WERI-Rb-1 (cell line): ENCODE measurements around the gene ACOXL.

Source experiments
- DNase-seq: peaks from one replicate; pipeline ENCODE4 v3.0.0-alpha.2; 2020
- H3K27ac ChIP-seq: fragments of 250-450 bp; sonication (Bioruptor Pico); 2 replicates; pipeline ENCODE4 v1.5.1; 2020; ENCODE audit warnings: mild to moderate bottlenecking, moderate library complexity
- H3K27me3 ChIP-seq: fragments of 250-450 bp; sonication (Bioruptor Pico); 2 replicates; pipeline ENCODE4 v1.5.1; 2021; ENCODE audit warnings: mild to moderate bottlenecking, low read depth, moderate library complexity; ENCODE audit not compliant: insufficient read depth, severe bottlenecking
- H3K36me3 ChIP-seq: fragments of 250-450 bp; sonication (Bioruptor Pico); 2 replicates; pipeline ENCODE4 v1.5.1; 2020; ENCODE audit warnings: mild to moderate bottlenecking, moderate library complexity
- H3K4me3 ChIP-seq: 2 replicates; pipeline ENCODE4 v1.5.1; 2011; ENCODE audit warnings: low read depth, mild to moderate bottlenecking, control low read depth, low read length
- H3K9me3 ChIP-seq: fragments of 250-450 bp; sonication (Bioruptor Pico); 2 replicates; pipeline ENCODE4 v1.5.1; 2021; ENCODE audit warnings: mild to moderate bottlenecking, moderate library complexity; ENCODE audit not compliant: severe bottlenecking
- TF ChIP-seq, protein P1 (sequence below): IDR thresholded peaks from 2 replicates; pipeline ENCODE4 v1.5.1; 2011; ENCODE audit warnings: low read depth, mild to moderate bottlenecking, control low read depth, inconsistent platforms, low read length

Gene ACOXL

DNA sequence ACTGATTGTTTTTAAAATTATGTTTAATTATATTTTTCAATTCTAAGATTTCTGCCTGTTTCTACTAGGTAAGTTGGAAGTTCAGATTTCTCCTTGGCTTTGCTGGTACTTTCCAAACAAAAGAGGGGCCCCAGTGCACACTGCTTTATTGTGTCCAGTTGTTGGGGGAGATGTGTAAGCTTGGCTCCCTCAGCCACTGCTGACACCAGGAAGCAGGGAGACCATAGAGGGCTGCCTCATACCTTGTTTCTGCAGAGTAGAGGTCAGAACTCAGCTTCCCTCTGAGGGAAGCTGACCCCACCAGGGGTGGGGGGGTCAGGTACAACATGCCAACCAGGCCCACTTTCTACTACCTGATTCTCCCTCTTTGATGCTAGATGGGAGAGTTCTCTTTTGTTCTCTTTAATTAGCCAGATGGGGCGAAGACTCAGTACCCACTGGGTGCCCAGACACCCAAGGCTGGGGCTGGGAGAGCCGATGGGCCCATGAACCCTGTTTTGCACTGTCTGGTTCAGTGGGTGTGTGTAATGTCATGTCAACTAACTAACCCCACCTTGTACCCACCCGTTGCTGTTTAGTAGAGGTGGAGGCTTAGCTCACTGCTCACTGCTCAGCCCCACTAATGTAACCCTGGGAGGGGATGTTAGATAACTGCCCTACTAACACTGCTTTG, 403.0 kb downstream of the ACOXL start:
- Histone ChIP-seq H3K9me3 (no peaks in the 10 kb centered on the region), H3K36me3 (no peaks in the 10 kb centered on the region; the same call in 1 of the 2 replicates), H3K27ac (no peak overlapping the region), H3K27me3 (no peaks in the 10 kb centered on the region), H3K4me3 (no peak overlapping the region)
- TF ChIP-seq, protein P1, sequence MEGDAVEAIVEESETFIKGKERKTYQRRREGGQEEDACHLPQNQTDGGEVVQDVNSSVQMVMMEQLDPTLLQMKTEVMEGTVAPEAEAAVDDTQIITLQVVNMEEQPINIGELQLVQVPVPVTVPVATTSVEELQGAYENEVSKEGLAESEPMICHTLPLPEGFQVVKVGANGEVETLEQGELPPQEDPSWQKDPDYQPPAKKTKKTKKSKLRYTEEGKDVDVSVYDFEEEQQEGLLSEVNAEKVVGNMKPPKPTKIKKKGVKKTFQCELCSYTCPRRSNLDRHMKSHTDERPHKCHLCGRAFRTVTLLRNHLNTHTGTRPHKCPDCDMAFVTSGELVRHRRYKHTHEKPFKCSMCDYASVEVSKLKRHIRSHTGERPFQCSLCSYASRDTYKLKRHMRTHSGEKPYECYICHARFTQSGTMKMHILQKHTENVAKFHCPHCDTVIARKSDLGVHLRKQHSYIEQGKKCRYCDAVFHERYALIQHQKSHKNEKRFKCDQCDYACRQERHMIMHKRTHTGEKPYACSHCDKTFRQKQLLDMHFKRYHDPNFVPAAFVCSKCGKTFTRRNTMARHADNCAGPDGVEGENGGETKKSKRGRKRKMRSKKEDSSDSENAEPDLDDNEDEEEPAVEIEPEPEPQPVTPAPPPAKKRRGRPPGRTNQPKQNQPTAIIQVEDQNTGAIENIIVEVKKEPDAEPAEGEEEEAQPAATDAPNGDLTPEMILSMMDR = no peak
- DNase-seq = no peak

DNA sequence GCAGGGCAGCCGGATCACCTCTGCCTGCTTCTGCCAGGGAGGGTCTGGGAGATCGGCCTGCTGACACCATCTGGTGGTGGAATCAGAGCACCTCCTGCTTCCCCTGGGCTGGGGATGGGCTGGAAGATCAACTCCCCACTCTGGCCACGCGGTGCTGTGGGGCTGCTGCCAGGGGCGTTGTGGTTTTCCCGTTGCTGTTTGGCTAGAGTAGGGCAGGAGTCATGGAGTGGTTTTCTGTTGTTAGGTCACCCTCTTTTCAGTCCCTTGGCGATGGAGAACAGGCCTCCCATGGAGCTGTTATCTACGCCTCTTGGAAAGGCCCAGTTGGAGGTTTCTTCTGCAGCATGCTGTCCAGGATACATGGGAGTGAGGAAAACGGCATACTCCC, 403.5 kb downstream of the ACOXL start:
- Histone ChIP-seq H3K27ac (no peak overlapping the region), H3K9me3 (no peaks in the 10 kb centered on the region), H3K4me3 (no peak overlapping the region), H3K36me3 (no peaks in the 10 kb centered on the region; the same call in 1 of the 2 replicates), H3K27me3 (no peaks in the 10 kb centered on the region)
- peak; percentile 42 for DNase-seq
- TF ChIP-seq, protein P1 = peak; percentile 61

DNA sequence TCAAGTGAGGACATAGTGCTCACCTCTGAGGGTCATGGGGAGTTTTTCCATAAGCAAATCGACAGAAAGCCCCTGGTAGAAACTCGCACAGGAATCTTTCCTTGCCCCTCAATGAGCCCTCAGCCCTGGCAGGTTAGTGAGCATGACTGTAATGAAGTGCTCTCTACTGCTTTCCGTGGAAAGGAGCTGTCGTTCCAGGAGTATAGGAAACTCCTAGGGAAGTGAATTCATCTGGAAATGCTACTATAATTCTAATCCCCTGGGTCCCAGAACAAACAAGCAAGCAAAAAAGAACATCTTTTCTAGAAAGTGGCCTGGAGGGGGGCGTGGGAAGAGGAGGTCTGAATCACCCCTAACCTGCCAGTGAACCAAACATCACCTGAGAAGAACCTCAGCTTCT, 406.5 kb downstream of the ACOXL start:
- Histone ChIP-seq H3K27ac (no peak overlapping the region), H3K9me3 (no peaks in the 10 kb centered on the region), H3K27me3 (no peaks in the 10 kb centered on the region), H3K4me3 (no peak overlapping the region), H3K36me3 (no peaks in the 10 kb centered on the region; the same call in 1 of the 2 replicates)
- DNase-seq = no peak
- TF ChIP-seq, protein P1 = no peak

DNA sequence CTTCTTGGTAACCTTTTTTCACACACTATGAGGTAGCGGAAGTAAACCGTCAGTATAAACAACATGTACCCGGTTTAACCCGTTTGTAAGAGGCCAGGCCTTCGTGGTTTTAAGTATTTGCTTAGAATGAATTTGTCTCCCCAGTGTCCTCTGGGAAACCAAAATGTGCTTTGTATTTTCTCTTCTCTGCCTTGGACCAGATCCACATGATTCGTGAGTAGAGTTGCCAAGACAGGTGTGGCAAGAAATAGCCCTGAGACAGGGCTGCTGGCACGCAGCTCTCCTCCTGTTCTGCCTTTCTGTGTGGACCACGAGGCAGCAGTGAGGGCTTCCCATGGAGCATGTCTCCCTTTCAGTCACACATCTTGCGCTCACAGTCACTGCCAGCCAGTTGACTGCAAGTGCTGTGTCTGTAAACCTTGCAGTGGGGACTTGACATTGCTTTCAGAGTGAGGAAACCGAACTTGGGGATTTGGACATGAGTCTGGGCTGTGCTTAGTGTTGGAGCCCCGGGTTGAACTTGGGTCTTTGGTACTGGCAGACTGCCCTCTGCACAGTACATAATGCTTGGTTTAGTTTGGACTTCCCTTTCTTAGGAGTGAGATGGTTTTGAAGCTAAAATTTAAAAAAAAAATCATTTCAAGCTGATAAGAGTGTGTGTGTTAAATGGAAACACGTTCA, 407.4 kb downstream of the ACOXL start:
- H3K9me3 ChIP-seq = no peaks in the 10 kb centered on the region
- no peaks in the 10 kb centered on the region; the same call in 1 of the 2 replicates for H3K36me3 ChIP-seq
- no peak overlapping the region for H3K4me3 ChIP-seq
- no peak overlapping the region for H3K27ac ChIP-seq
- DNase-seq = no peak
- no peaks in the 10 kb centered on the region for H3K27me3 ChIP-seq
- TF ChIP-seq, protein P1 = no peak

DNA sequence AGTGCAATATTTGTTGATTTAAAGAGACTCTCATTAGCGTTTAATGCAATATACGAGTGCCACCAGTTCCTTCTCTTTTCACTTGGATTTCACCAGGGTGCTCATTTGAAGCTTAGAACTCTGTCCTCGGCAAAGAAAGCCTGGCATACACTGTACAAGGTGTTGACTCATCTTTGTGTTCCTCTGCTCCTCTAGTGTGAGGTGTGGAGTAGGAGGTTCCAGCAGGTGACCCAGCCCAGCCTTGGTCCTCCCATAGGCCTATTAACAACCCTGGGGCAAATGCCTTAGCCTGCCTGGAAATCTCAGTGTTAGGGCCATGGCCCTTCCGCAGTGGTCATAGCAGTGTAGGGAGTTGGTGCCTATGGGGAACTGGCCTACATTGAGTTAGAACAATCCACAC, 408.4 kb downstream of the ACOXL start:
- Histone ChIP-seq H3K27ac (no peak overlapping the region), H3K27me3 (no peaks in the 10 kb centered on the region), H3K4me3 (no peak overlapping the region), H3K36me3 (no peaks in the 10 kb centered on the region; the same call in 1 of the 2 replicates), H3K9me3 (no peaks in the 10 kb centered on the region)
- TF ChIP-seq, protein P1 = no peak
- no peak for DNase-seq
